ENCODE measurements around the gene OSBPL6. TPM values are rescaled to one million over a fixed set of nuclear protein-coding genes. Genes with fewer than 3 reads are reported as not detected.
A peak's percentile ranks its signal among the peaks of the same experiment; 100 is the strongest.
"Not testable (repeated sequence)": the region's sequence is repeated elsewhere in the genome, so short reads cannot be mapped to it uniquely, and the experiment has no call there.

OSBPL6 gene
- total RNA-seq, 8 experiments from 2014 or later, result 6.8 to 16.5 (median 11.2) TPM

DNA sequence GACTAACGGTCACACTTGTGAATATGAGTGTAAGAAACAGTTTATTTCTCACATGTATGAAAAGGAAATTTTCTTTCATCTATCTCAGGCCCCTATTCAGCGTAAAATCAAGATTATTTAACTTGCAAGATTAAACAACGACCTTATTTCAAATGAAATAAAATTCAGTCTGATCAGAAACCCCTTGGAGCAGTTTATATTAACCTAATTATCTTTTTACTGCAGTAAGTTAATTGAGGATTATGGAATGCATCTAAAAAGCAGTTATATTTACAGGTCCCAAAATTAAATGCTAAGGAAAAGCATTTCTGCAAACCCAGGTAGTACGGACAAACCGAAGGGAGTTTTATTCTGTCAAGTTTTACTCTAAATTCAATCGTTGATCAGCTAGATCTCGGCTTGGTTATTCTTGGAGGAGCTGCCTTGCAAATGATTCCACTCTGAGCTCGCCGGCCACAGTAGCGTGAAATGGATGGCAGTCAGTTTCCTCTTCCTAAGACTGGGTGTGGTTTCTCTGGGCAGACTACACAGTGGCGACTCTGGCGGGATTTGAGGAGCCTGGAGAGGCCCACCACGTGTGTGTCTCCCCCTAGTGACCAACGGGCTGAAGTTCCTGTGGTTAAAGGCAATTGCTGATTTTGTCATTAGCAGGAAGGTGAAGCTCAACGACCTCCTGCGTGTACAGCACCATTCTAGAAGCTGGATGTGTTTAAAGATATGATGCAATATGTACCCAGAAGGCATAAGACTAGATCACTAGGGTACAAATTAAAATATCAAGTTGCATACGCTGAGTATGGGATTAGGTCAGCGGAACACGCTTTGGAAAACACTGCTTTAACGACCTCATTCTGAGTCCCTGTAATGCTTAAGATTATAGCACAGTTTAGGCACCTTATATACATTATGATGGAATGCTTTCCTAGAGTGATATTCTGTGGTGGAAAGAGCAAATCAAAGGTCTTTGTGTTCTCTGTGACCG, 220.2 kb downstream of the OSBPL6 start:
- peak overlapping the region; percentile 94 to 95 for H3K27ac ChIP-seq
- peak overlapping the region; percentile 47 to 80 (median 52) for H3K4me3 ChIP-seq
- in situ Hi-C loops (cut with MboI; ENCODE audit: low pct_unique_long_range_greater_than_20kb in 2 of 9, low sequenced_read_pairs in 9 of 9, unreplicated experiment in 9 of 9), result loop anchor here in 6 of 9 experiments (10.0 to 25.0 kb wide), 3 partner anchors 277 to 302 kb away; partner anchors contain the start of gene RBM45 (in 2 of the 6)
- H3K4me1 ChIP-seq (replicated peaks in 1 of 2), result peaks cover 0 to 9% of the 10 kb centered on the region in 2 donors
- ATAC-seq (replicated peaks in 6 of 8), result peak; percentile 74 to 93 (median 90)
- 0 to 33% (median 13%) methylated on average over 2 to 16 of the region's 21 CpGs for WGBS, 10 experiments

DNA sequence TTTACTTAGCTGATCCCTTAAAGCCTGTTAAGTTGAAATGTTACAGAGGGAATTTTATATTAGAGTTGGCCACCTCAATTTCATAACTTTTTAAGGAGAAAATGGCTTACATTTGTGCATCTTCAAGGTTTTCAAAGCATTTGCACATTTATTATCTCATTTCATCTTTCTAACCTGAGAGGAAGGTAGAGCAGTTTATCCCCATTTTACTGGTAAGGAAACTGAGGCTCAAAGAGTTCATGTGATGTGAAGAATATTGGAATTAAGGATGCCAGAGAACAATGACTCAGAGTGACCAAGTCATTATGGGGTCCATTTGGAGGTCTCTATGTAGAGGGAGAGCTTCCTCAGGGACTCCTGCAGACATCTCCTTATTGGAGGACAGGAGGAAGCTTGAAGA, 221.7 kb downstream of the OSBPL6 start:
- Histone ChIP-seq H3K4me3 (peak overlapping the region in 1 of 5 donors; percentile 2), H3K4me1 (replicated peaks in 1 of 2) (peaks cover 0 to 9% of the 10 kb centered on the region in 2 donors), H3K27ac (no peak overlapping the region)
- no peak for ATAC-seq (replicated peaks in 6 of 8)
- in situ Hi-C loops (cut with MboI; ENCODE audit: low pct_unique_long_range_greater_than_20kb in 2 of 9, low sequenced_read_pairs in 9 of 9, unreplicated experiment in 9 of 9), result loop anchor here in 6 of 9 experiments (10.0 to 25.0 kb wide), 3 partner anchors 279 to 304 kb away; partner anchors contain the start of gene RBM45 (in 2 of the 6)

DNA sequence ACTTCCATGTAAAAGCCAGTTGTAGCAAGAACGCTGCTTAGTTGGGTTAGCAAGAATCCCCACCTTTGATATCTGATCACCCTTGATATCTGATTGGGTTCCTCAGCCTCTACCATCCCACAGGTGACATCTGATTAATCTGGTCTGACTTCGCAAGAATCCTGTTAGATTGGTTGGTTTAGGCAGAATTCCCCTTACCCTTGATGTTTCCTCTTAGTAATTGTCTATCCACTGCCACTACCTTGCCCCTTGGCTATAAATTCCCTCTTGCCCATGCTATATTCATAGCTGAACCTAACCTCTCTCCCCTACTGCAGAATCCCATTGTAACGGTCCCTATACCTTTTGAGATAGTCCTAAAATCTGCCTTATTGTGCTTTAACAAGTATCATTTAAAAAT, 223.6 kb downstream of the OSBPL6 start:
- 80 to 100% (median 94%) methylated on average over 1 to 3 of the region's 3 CpGs for WGBS, 10 experiments
- Histone ChIP-seq H3K4me1 (replicated peaks in 1 of 2) (peaks cover 0 to 9% of the 10 kb centered on the region in 2 donors), H3K27ac (no peak overlapping the region), H3K4me3 (no peak overlapping the region)
- in situ Hi-C loops (cut with MboI; ENCODE audit: low pct_unique_long_range_greater_than_20kb in 2 of 9, low sequenced_read_pairs in 9 of 9, unreplicated experiment in 9 of 9), result loop anchor here in 6 of 9 experiments (10.0 to 25.0 kb wide), 3 partner anchors 281 to 306 kb away; partner anchors contain the start of gene RBM45 (in 2 of the 6)
- ATAC-seq (replicated peaks in 6 of 8), result no peak

DNA sequence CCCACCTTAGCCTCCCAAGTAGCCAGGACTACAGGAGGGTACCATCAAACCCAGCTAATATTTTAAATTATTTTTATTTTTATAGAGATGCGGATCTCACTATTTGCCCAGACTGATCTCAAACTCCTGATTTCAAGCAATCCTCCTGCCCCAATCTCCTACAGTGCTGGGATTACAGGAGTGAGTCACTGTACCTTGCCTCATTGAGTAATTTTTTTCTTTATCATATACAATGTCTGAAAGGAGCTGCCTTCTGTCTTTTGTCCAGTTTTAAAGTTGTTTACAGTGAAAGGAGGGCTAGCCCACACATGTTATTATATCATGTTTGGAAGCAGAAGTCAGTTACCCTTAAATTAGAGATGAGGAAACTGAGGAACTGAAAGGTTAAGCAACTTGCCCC, 224.1 kb downstream of the OSBPL6 start:
- in situ Hi-C loops (cut with MboI; ENCODE audit: low pct_unique_long_range_greater_than_20kb in 2 of 9, low sequenced_read_pairs in 9 of 9, unreplicated experiment in 9 of 9), result loop anchor here in 6 of 9 experiments (10.0 to 25.0 kb wide), 3 partner anchors 281 to 306 kb away; partner anchors contain the start of gene RBM45 (in 2 of the 6)
- 80 to 100% (median 86%) methylated on average over 1 of the region's 1 CpG; no CpG with 5 or more reads in 3 of the 10 experiments for WGBS, 10 experiments

DNA sequence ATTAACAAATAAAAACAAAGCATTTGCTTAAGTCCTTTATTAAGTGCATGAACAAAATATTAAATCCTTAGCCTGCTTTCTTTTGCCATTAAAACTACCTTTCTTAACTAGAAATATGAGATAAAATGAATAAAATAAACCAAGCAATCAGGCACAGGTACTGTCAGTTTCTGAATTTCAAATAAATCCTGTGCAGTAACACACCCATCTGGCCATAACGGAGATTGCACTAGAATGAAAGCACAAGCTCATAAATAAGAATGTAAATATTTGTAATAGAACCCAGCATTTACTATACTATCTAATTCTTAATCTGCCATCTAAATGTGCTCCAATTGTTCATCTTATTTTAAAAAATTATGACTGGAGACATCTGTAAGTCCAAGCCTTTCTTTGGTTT, 224.8 kb downstream of the OSBPL6 start:
- Histone ChIP-seq H3K27ac (no peak overlapping the region), H3K4me1 (replicated peaks in 1 of 2) (peaks cover 0 to 9% of the 10 kb centered on the region in 2 donors), H3K4me3 (no peak overlapping the region)
- WGBS, 10 experiments, result 0 to 100% (median 61%) methylated on average over 1 of the region's 1 CpG; no CpG with 5 or more reads in 4 of the 10 experiments
- in situ Hi-C loops (cut with MboI; ENCODE audit: low pct_unique_long_range_greater_than_20kb in 2 of 9, low sequenced_read_pairs in 9 of 9, unreplicated experiment in 9 of 9), result loop anchor here in 6 of 9 experiments (10.0 to 25.0 kb wide), 3 partner anchors 282 to 307 kb away; partner anchors contain the start of gene RBM45 (in 2 of the 6)
- no peak for ATAC-seq (replicated peaks in 6 of 8)

More for the DNA sequence above, 224.1 kb downstream of the OSBPL6 start:
- ATAC-seq (replicated peaks in 6 of 8), result no peak
- Histone ChIP-seq H3K4me3 (no peak overlapping the region), H3K4me1 (replicated peaks in 1 of 2) (peaks cover 0 to 9% of the 10 kb centered on the region in 2 donors), H3K27ac (no peak overlapping the region)

DNA sequence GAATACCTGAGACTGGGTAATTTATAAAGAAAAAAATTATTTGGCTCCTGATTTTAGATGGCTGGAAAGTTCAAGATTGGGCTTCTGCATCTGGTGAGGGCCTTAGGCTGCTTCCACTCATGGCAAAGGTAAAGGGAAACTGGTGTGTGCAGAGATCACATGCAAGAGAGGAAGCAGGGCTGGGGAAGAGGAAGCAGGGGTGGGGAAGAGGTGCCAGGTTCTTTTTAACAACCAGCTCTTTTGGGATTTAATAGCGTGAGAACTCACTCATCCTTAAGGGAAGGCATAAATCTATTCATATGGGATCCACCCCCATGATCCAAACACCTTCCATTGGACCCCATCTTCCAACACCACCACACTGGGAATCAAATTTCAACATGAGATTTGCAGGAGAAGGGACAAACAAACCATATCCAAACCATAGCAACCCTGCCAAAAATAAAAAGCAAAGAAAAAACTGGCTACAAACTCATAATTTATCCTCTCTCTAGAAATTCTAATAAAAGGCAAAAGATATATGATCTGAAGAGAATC, 226.2 kb downstream of the OSBPL6 start:
- Histone ChIP-seq H3K27ac (no peak overlapping the region), H3K4me3 (no peak overlapping the region), H3K4me1 (replicated peaks in 1 of 2) (peaks cover 0 to 3% of the 10 kb centered on the region in 2 donors)
- in situ Hi-C loops (cut with MboI; ENCODE audit: low pct_unique_long_range_greater_than_20kb in 2 of 9, low sequenced_read_pairs in 9 of 9, unreplicated experiment in 9 of 9), result loop anchor here in 5 of 9 experiments (25.0 kb wide), 2 partner anchors 283 to 308 kb away; partner anchors contain the start of gene RBM45 (in 1 of the 5)
- 17 to 100% (median 80%) methylated on average over 1 of the region's 1 CpG; no CpG with 5 or more reads in 2 of the 10 experiments for WGBS, 10 experiments
- ATAC-seq (replicated peaks in 6 of 8), result peak in 1 of 8 experiments; percentile 62

DNA sequence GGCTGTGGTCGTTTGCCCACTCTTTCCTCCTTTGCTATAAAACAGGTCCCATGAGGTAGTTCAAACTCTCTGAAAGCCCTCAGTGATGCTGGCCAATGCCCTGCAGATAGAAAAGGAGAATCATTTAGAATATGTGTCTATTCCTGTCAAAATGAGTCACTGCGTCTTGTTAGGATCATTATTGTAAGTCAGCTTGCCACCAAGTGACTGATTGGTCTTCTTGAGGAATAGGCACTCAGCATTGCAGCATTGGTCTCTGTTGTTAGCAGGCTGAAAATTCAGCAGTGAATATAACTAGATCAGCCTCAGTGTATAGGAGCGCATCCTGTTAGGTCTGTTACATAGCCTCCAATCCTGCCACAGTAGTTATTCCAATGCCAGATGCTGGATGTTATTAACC, 227.8 kb downstream of the OSBPL6 start:
- in situ Hi-C loops (cut with MboI; ENCODE audit: low pct_unique_long_range_greater_than_20kb in 2 of 9, low sequenced_read_pairs in 9 of 9, unreplicated experiment in 9 of 9), result loop anchor here in 5 of 9 experiments (25.0 kb wide), 2 partner anchors 285 to 310 kb away; partner anchors contain the start of gene RBM45 (in 1 of the 5)
- H3K4me1 ChIP-seq (replicated peaks in 1 of 2), result no peaks in the 10 kb centered on the region
- no peak overlapping the region for H3K27ac ChIP-seq
- WGBS, 10 experiments, result 29 to 92% (median 77%) methylated on average over 1 to 3 of the region's 3 CpGs; no CpG with 5 or more reads in 3 of the 10 experiments
- H3K4me3 ChIP-seq, result no peak overlapping the region
- peak in 4 of 8 experiments; percentile 24 to 74 (median 47) for ATAC-seq (replicated peaks in 6 of 8)

DNA sequence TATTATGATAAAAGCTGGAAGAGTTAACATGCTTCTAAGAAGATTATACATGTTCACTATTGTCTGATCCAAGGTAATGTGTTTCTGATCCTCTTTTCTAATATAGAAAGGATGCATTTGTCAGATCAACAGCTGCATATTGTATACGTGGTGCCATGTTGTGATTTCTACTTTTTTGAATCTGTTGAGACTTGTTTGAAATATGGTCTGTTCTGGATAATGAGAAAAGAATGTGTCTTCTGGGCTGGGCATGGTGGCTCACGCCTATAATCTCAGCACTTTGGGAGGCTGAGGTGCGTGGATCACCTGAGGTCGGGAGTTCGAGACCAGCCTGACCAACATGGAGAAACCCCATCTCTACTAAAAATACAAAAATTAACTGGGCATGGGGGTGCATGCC, 229.4 kb downstream of the OSBPL6 start:
- WGBS, 10 experiments, result 77 to 100% (median 94%) methylated on average over 1 to 5 of the region's 5 CpGs; no CpG with 5 or more reads in 5 of the 10 experiments
- ATAC-seq (replicated peaks in 6 of 8), result not testable (repeated sequence)

DNA sequence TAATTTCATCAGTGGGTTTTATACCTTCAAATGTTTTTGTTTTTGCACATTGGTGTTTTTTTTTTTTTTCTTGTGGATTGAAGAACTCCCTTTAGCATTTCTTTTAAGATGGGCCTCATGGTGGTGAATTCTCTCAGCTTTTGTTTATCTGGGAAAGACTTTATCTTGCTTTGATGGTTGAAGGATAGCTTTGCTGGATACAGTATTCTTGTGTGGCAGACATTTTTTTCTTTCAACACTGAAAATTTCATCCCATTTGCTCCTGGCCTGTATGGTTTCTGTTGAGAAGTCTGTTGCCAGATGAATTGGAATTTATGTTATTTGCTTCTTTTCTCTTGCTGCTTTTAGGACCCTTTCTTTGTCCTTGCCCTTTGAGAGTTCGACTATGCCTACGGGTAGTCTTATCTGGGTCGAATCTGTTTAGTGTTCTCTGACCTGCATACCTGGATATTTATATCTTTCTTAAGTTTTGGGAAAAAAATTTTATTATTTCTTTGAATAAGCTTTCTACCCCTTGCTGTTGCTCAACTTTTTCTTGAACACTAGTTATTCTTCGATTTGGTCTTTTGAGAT, 231.0 kb downstream of the OSBPL6 start:
- WGBS, 10 experiments, result 81 to 100% (median 93%) methylated on average over 1 to 4 of the region's 4 CpGs
- Histone ChIP-seq H3K4me1 (replicated peaks in 1 of 2) (no peaks in the 10 kb centered on the region), H3K4me3 (no peak overlapping the region), H3K27ac (no peak overlapping the region)
- in situ Hi-C loops (cut with MboI; ENCODE audit: low pct_unique_long_range_greater_than_20kb in 2 of 9, low sequenced_read_pairs in 9 of 9, unreplicated experiment in 9 of 9), result no loop called here
- no peak for ATAC-seq (replicated peaks in 6 of 8)

More for the DNA sequence above, 229.4 kb downstream of the OSBPL6 start:
- not testable (repeated sequence) for H3K4me1 ChIP-seq (replicated peaks in 1 of 2); H3K4me3 ChIP-seq; H3K27ac ChIP-seq
- in situ Hi-C loops (cut with MboI; ENCODE audit: low pct_unique_long_range_greater_than_20kb in 2 of 9, low sequenced_read_pairs in 9 of 9, unreplicated experiment in 9 of 9), result loop anchor here in 5 of 9 experiments (25.0 kb wide), 2 partner anchors 286 to 311 kb away; partner anchors contain the start of gene RBM45 (in 1 of the 5)

DNA sequence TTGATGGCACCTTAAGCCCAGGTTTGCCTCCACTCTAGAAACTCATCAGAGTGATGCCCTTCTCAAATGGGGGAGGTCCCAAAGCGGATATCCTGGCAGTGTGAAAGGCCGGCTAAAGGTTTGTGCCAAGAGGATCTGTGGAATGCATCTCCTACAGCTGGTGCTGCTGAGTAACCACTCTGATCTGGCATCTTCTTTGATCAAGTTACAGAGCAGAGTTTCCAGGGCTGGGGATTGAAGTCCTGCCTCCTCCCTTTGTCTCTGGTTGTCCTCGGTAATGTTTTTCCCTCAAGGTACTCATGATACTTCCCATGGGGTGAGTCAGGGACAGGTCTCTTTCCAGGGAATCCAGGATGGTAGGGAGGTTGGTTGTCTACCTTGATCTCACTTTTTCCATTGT, 232.1 kb downstream of the OSBPL6 start:
- no peak for ATAC-seq (replicated peaks in 6 of 8)
- Histone ChIP-seq H3K4me3 (no peak overlapping the region), H3K27ac (no peak overlapping the region), H3K4me1 (replicated peaks in 1 of 2) (no peaks in the 10 kb centered on the region)
- WGBS, 10 experiments, result 80 to 100% (median 92%) methylated on average over 1 to 2 of the region's 3 CpGs; no CpG with 5 or more reads in 6 of the 10 experiments
- in situ Hi-C loops (cut with MboI; ENCODE audit: low pct_unique_long_range_greater_than_20kb in 2 of 9, low sequenced_read_pairs in 9 of 9, unreplicated experiment in 9 of 9), result no loop called here

DNA sequence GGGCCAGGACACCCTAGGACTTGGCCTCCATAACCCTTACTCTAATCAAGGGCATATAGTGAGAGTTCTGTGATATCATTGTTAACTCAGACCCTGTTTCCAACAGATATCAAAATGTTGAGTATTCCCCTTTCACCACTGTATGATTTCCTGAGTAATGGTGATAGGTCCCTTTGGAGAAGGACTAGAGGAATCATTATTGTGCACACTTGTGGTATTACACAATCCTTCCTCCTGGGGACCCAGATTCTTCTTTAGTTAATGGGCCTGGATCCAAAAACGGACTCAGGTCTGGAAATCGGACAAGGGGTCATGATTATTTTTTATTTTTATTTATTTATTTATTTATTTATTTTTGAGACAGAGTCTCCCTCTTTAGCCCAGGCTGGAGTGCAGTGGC, 233.1 kb downstream of the OSBPL6 start:
- WGBS, 10 experiments, result 92 to 100% (median 100%) methylated on average over 1 to 2 of the region's 2 CpGs; no CpG with 5 or more reads in 2 of the 10 experiments
- H3K4me3 ChIP-seq, result no peak overlapping the region
- H3K27ac ChIP-seq, result no peak overlapping the region
- H3K4me1 ChIP-seq (replicated peaks in 1 of 2), result no peaks in the 10 kb centered on the region
- in situ Hi-C loops (cut with MboI; ENCODE audit: low pct_unique_long_range_greater_than_20kb in 2 of 9, low sequenced_read_pairs in 9 of 9, unreplicated experiment in 9 of 9), result no loop called here
- no peak for ATAC-seq (replicated peaks in 6 of 8)

DNA sequence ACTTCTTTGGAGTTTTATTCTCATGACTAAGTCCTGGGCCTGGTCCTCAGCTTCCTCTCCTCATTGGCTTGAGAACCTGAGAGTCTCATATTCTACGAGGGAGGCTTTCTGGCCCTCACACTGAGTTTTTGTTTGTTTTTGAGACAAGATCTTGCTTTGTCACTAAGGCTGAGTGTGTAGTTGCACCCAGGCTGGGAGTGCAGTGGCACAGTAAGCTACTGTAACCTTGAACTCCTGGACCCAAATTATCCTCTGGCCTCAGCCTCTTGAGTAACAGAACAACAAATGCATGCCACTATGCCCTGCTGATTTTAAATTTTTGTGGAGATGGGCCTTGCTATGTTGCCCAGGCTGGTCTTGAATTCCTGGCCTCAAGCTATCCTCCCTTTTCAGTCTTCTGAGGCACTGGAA, 234.1 kb downstream of the OSBPL6 start:
- no peaks in the 10 kb centered on the region for H3K4me1 ChIP-seq (replicated peaks in 1 of 2)
- in situ Hi-C loops (cut with MboI; ENCODE audit: low pct_unique_long_range_greater_than_20kb in 2 of 9, low sequenced_read_pairs in 9 of 9, unreplicated experiment in 9 of 9), result no loop called here
- H3K27ac ChIP-seq, result no peak overlapping the region
- ATAC-seq (replicated peaks in 6 of 8), result no peak
- 71 to 100% (median 83%) methylated on average over 1 of the region's 1 CpG; no CpG with 5 or more reads in 7 of the 10 experiments for WGBS, 10 experiments
- no peak overlapping the region for H3K4me3 ChIP-seq
